HepG2 (cell line): Measurements from ENCODE around the gene LST1. TPM values are rescaled to one million over a fixed set of nuclear protein-coding genes. Genes with fewer than 3 reads are reported as not detected.

Source experiments
- AHDC1 ChIP-seq: sonication (generic); formaldehyde crosslinking; IDR thresholded peaks from 2 replicates; pipeline ENCODE4 v1.5.1; 2020; ENCODE audit warnings: mild to moderate bottlenecking, missing genetic modification reagents, borderline replicate concordance
- ELK4 ChIP-seq: sonication (generic); formaldehyde crosslinking; IDR thresholded peaks from 2 replicates; pipeline ENCODE4 v1.9.0; 2021; ENCODE audit warnings: missing genetic modification reagents, borderline replicate concordance
- GATAD1 ChIP-seq: IDR thresholded peaks from 2 replicates; pipeline ENCODE4 v1.6.1; 2016; ENCODE audit warnings: missing genetic modification reagents, missing compliant biosample characterization
- GATAD2A ChIP-seq: IDR thresholded peaks from 2 replicates; pipeline ENCODE4 v1.6.1; 2016
- IRF9 ChIP-seq: sonication (generic); formaldehyde crosslinking; IDR thresholded peaks from 2 replicates; pipeline ENCODE4 v1.8.0; 2022; ENCODE audit warnings: missing genetic modification reagents, mild to moderate bottlenecking, borderline replicate concordance
- NFE2 ChIP-seq: sonication (generic); formaldehyde crosslinking; IDR thresholded peaks from 2 replicates; pipeline ENCODE4 v1.4.0; 2020; ENCODE audit warnings: missing genetic modification reagents
- PAX8 ChIP-seq: sonication (generic); formaldehyde crosslinking; IDR thresholded peaks from 2 replicates; pipeline ENCODE4 v1.8.0; 2022; ENCODE audit warnings: mild to moderate bottlenecking, missing genetic modification reagents, borderline replicate concordance
- PRDM10 ChIP-seq: sonication (generic); formaldehyde crosslinking; IDR thresholded peaks from 2 replicates; pipeline ENCODE4 v1.4.0; 2020; ENCODE audit warnings: low read depth, missing genetic modification reagents
- SIN3A ChIP-seq: IDR thresholded peaks from 2 replicates; pipeline ENCODE4 v1.6.1; 2011; ENCODE audit warnings: low read depth, mild to moderate bottlenecking, control low read depth, low read length, borderline replicate concordance
- SIN3B ChIP-seq: fragments of 150-350 bp; IDR thresholded peaks from 2 replicates; pipeline ENCODE4 v1.6.1; 2014; ENCODE audit warnings: low read length
- SKI ChIP-seq: fragments of 450-650 bp; IDR thresholded peaks from one replicate; pipeline ENCODE4 v1.6.1; 2018; ENCODE audit warnings: mild to moderate bottlenecking; ENCODE audit not compliant: partially characterized antibody
- TFE3 ChIP-seq: IDR thresholded peaks from 2 replicates; pipeline ENCODE4 v1.6.1; 2016
- ZNF136 ChIP-seq: sonication (generic); formaldehyde crosslinking; IDR thresholded peaks from 2 replicates; pipeline ENCODE4 v1.8.1; 2022; ENCODE audit warnings: low read depth, mild to moderate bottlenecking, moderate library complexity, missing genetic modification reagents
- ZNF629 ChIP-seq: sonication (generic); formaldehyde crosslinking; conservative IDR thresholded peaks from 2 replicates; pipeline ENCODE4 v1.5.0; 2020; ENCODE audit warnings: missing genetic modification reagents
- ZNF766 ChIP-seq: sonication (generic); formaldehyde crosslinking; IDR thresholded peaks from 2 replicates; pipeline ENCODE4 v1.5.0; 2020; ENCODE audit warnings: missing genetic modification reagents, borderline replicate concordance
- ZSCAN22 ChIP-seq: sonication (generic); formaldehyde crosslinking; IDR thresholded peaks from 2 replicates; pipeline ENCODE4 v1.4.0; 2020; ENCODE audit warnings: mild to moderate bottlenecking, missing genetic modification reagents
- polyA plus RNA-seq, 8 experiments: library from polyadenylated mRNA; depleted of rRNA in 3 of 8; stranded (reverse) in 7 of 8; unstranded in 1 of 8; fragments of >200 nt; fragmentation: Illumina TruSeq in 4 of 8; extraction: Trizol in 4 of 8; gene quantifications; 2 replicates each; pipeline versions ENCODE4 v1.2.1 to v1.2.3, GENCODE V29; 2011 to 2016; ENCODE audit warnings: low read depth in 4 of 8, missing spikeins in 1 of 8, mixed read lengths in 1 of 8; ENCODE audit not compliant: insufficient read depth in 1 of 8
- total RNA-seq, 5 experiments: library from RNA; depleted of rRNA; stranded (reverse); fragments of >200 nt; fragmentation: Illumina TruSeq; extraction: Trizol; gene quantifications; 2 replicates each; pipeline ENCODE4 v1.2.3, GENCODE V29; 2016; ENCODE audit warnings: low read depth in 1 of 5

Gene LST1
- total and polyA plus RNA-seq, 2 of the 13 experiments (the other 11 are each of a cell fraction or from before 2014, with no cell fraction given), result not detected

- TF ChIP-seq AHDC1 (CRISPR knock-in tag) (no peak), ZNF629 (CRISPR knock-in tag) (no peak), IRF9 (CRISPR knock-in tag) (no peak), SKI (peak; percentile 34), ELK4 (CRISPR knock-in tag) (no peak), SIN3A (peak; percentile 47; the same call in 1 of the 2 replicates), TFE3 (CRISPR knock-in tag) (no peak; the same call in 1 of the 2 replicates), ZSCAN22 (CRISPR knock-in tag) (no peak), SIN3B (peak; percentile 74; the same call in 1 of the 2 replicates), NFE2 (no peak), GATAD2A (CRISPR knock-in tag) (peak; percentile 56; the same call in 1 of the 2 replicates), PRDM10 (peak; percentile 70; the same call in 1 of the 2 replicates), GATAD1 (CRISPR knock-in tag) (peak; percentile 86), ZNF766 (CRISPR knock-in tag) (no peak), PAX8 (no peak), ZNF136 (CRISPR knock-in tag) (no peak)
Observed at GRCh38 chr6:31546339-31546957, 39.6 kb upstream of the LST1 start, which contains the start of gene ATP6V1G2 (continued).
